Astrocyte of the cerebellum (primary cell): Measurements from ENCODE around the gene UGT1A5.

Source experiments
- DNase-seq: peaks from one replicate; pipeline ENCODE4 v3.0.0-alpha.2; 2011; ENCODE audit warnings: low read depth
- H3K4me3 ChIP-seq: 2 replicates; pipeline ENCODE4 v1.5.1; 2011; ENCODE audit warnings: mild to moderate bottlenecking, low read depth, low read length, moderate library complexity
- CTCF ChIP-seq: IDR thresholded peaks from 2 replicates; pipeline ENCODE4 v1.5.1; 2012; ENCODE audit warnings: low read length, low read depth, moderate library complexity, mild to moderate bottlenecking; ENCODE audit errors: missing control alignments
- in situ Hi-C: cut with HindIII; loops from 2 replicates; pipeline ENCODE4 v1.10.0; 2017; ENCODE audit warnings: low sequenced_read_pairs

UGT1A5 gene

GRCh38 chr2:233811087-233811486, 98.4 kb downstream of the UGT1A5 start:
- no peak overlapping the region for H3K4me3 ChIP-seq
- no peak for TF ChIP-seq CTCF
- in situ Hi-C loops: no loop called here
- DNase-seq: no peak

DNA sequence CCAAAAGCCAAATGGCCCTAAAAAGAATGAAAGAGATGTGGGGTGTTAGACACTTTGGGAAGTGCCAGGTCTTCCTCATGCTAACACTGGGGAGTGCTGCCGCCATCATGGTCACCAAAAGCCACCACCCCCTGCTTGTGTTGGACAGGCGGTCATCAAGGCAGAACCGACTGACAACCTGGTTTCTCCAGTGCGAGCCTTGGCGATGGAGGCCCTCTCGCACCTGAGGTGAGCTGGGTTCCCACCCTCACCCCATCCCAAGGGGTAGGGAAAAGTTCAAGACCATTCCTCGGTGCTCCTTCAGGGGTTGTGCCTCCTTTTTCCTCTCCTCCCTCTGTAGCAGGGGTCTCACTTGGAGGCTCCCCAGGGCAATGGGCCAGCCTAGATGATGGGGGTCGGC, 99.0 kb downstream of the UGT1A5 start:
- no peak overlapping the region for H3K4me3 ChIP-seq
- TF ChIP-seq CTCF: no peak
- in situ Hi-C loops: no loop called here
- no peak for DNase-seq

- in situ Hi-C loops: no loop called here
- no peak for DNase-seq
- H3K4me3 ChIP-seq: no peak overlapping the region
- no peak for TF ChIP-seq CTCF
These were observed 100.7 kb downstream of the UGT1A5 start for GRCh38 chr2:233813236-233814055.

- in situ Hi-C loops: no loop called here
- no peak overlapping the region for H3K4me3 ChIP-seq
- no peak for TF ChIP-seq CTCF
- no peak for DNase-seq
These were observed 101.5 kb downstream of the UGT1A5 start for GRCh38 chr2:233814056-233814835.

GRCh38 chr2:233815861-233816260, 103.2 kb downstream of the UGT1A5 start:
- no peak for TF ChIP-seq CTCF
- in situ Hi-C loops: no loop called here
- no peak for DNase-seq
- no peak overlapping the region for H3K4me3 ChIP-seq

- TF ChIP-seq CTCF: no peak
- no peak overlapping the region for H3K4me3 ChIP-seq
- in situ Hi-C loops: no loop called here
- no peak for DNase-seq
These were observed 103.6 kb downstream of the UGT1A5 start for GRCh38 chr2:233816334-233816733.
